Measurements from ENCODE around the gene VPS8.

DNA sequence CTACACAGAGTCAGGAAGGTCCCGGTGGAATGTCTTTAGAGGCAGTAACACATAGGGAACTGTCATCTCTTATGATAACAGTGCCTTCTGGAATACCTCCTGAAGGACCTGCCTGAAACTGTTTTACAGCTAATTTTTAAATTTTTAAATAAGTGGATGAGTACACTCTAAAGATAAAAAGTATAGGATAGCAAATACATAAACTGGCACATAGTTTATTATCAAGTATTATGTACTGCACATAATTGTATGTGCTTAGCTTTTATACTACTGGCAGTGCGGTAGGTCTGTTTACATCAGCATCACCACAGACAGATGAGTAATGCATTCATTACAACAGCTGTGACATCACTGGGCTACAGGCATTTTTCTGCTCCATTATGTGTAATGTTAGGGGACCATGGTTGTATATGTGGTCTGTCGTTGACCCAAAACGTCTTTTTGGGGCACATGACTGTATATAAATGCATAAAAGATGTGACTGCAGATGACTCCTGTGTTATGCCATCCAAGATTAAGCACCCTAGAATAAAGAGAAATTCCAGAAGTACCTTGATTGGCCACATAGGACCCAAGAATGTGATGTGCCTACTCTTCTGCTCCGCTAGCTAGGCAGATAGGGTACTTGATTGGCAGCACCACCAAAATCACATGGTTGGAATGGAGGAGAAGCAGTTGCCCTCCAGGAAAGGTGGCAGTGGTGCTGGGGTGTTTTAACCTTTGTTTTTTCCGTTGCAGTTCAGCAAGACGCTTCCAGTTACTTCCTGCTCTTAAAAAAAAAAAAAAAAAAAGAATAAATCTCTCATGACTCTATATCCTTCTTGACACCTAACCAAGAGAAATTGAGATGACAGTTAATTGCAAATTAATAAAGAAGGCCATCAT lies 3.3 kb downstream of the VPS8 start:
- TF ChIP-seq, protein P1, sequence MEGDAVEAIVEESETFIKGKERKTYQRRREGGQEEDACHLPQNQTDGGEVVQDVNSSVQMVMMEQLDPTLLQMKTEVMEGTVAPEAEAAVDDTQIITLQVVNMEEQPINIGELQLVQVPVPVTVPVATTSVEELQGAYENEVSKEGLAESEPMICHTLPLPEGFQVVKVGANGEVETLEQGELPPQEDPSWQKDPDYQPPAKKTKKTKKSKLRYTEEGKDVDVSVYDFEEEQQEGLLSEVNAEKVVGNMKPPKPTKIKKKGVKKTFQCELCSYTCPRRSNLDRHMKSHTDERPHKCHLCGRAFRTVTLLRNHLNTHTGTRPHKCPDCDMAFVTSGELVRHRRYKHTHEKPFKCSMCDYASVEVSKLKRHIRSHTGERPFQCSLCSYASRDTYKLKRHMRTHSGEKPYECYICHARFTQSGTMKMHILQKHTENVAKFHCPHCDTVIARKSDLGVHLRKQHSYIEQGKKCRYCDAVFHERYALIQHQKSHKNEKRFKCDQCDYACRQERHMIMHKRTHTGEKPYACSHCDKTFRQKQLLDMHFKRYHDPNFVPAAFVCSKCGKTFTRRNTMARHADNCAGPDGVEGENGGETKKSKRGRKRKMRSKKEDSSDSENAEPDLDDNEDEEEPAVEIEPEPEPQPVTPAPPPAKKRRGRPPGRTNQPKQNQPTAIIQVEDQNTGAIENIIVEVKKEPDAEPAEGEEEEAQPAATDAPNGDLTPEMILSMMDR (IDR thresholded peaks at IDR 0.05) = no peak
- no peak for TF ChIP-seq POLR2A (IDR thresholded peaks at IDR 0.05)

All from heart left ventricle (tissue), 13 donors.